Fibroblast of lung (primary cell): Measurements from ENCODE around the gene FBRSL1.

Experiments
- EZH2 ChIP-seq: IDR thresholded peaks from 2 replicates; pipeline ENCODE4 v1.5.1; 2012; ENCODE audit warnings: low read length, control low read depth, mild to moderate bottlenecking; ENCODE audit errors: missing control alignments
- TF ChIP-seq, protein P1 (sequence below), 2 donors: IDR thresholded peaks in 1 of 2; conservative IDR thresholded peaks in 1 of 2; 1 replicate in 1 of 2; 2 replicates in 1 of 2; pipeline ENCODE4 v1.5.1; 2011 to 2012; ENCODE audit warnings: low read length in 2 of 2, control low read depth in 1 of 2, inconsistent platforms in 1 of 2, low read depth in 1 of 2, mild to moderate bottlenecking in 1 of 2

DNA sequence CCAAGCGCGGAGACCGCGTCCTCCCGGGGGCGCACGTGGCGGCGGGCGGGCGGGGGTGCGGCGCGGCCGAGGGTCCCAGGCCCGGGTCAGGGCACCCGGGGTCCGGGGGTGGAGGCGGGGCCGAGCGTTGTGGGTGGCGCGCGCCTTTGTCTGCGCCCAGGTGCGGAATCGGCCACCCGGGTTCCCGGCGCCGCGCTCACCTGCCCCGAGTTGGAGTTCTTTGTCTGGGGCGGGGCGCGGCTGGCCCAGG, 70.3 kb downstream of the FBRSL1 start:
- TF ChIP-seq, protein P1, sequence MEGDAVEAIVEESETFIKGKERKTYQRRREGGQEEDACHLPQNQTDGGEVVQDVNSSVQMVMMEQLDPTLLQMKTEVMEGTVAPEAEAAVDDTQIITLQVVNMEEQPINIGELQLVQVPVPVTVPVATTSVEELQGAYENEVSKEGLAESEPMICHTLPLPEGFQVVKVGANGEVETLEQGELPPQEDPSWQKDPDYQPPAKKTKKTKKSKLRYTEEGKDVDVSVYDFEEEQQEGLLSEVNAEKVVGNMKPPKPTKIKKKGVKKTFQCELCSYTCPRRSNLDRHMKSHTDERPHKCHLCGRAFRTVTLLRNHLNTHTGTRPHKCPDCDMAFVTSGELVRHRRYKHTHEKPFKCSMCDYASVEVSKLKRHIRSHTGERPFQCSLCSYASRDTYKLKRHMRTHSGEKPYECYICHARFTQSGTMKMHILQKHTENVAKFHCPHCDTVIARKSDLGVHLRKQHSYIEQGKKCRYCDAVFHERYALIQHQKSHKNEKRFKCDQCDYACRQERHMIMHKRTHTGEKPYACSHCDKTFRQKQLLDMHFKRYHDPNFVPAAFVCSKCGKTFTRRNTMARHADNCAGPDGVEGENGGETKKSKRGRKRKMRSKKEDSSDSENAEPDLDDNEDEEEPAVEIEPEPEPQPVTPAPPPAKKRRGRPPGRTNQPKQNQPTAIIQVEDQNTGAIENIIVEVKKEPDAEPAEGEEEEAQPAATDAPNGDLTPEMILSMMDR (conservative IDR thresholded peaks at IDR 0.05 in 1 of 2, IDR thresholded peaks at IDR 0.05 in 1 of 2; ENCODE audit: low read depth in 1 of 2, low read length in 2 of 2): no peak
- no peak for TF ChIP-seq EZH2
